A549 (cell line): ENCODE data around the gene ATP5MC3. TPM values are rescaled to one million over a fixed set of nuclear protein-coding genes. Genes with fewer than 3 reads are reported as not detected.
A peak's percentile ranks its signal among the peaks of the same experiment; 100 is the strongest.

Experiments used
- ATAC-seq, 2 experiments: fragments of 200-7000 bp in 1 of 2; fragments of >200 bp in 1 of 2; cut with Nextera tagmentation in 1 of 2; cut with Tn5 transposase in 1 of 2; 3 replicates each; pipeline versions ENCODE4 v1.8.0 to v1.9.1; 2018 to 2020; ENCODE audit warnings: mild to moderate bottlenecking in 1 of 2, moderate library complexity in 1 of 2
- CTCF ChIA-PET: fragments of 300-600 bp; sonication (Branson Sonifier 250); formaldehyde crosslinking; extraction: SDS; loops from one replicate; lab custom pipeline; 2021; ENCODE audit warnings: antibody characterized with exemption, inconsistent platforms; lab: Yijun Ruan, JAX
- POLR2A ChIA-PET: fragments of 350-600 bp; formaldehyde crosslinking; extraction: SDS; loops from one replicate; lab custom pipeline; 2021; ENCODE audit warnings: antibody characterized with exemption, inconsistent platforms; lab: Yijun Ruan, JAX
- DNase-seq, 2 experiments: peaks; one replicate each; pipeline versions ENCODE4 v3.0.0 to v3.0.0-alpha.2; 2011 to 2016; ENCODE audit warnings: low read depth in 1 of 2, low spot score in 1 of 2
- FAIRE-seq: peaks from 2 replicates; lab custom pipeline; 2011; peaks lifted over from hg19 to GRCh38; lab: Jason Lieb, UNC
- H3K27ac ChIP-seq, 2 experiments: fragments of >200 bp; sonication (Bioruptor Twin); formaldehyde crosslinking; 3 replicates each; pipeline ENCODE4 v1.5.1; 2016 to 2017
- H3K4me1 ChIP-seq: fragments of >200 bp; sonication (Bioruptor Twin); formaldehyde crosslinking; 3 replicates; pipeline ENCODE4 v1.6.1; 2016
- H3K4me2 ChIP-seq: fragments of >200 bp; sonication (Bioruptor Twin); formaldehyde crosslinking; 3 replicates; pipeline ENCODE4 v1.6.1; 2016
- H3K4me3 ChIP-seq: fragments of >200 bp; sonication (Bioruptor Twin); formaldehyde crosslinking; 3 replicates; pipeline ENCODE4 v1.5.1; 2016
- H3K9me3 ChIP-seq: fragments of >200 bp; sonication (Bioruptor Twin); formaldehyde crosslinking; 3 replicates; pipeline ENCODE4 v1.6.1; 2016
- ATOH8 ChIP-seq: fragments of 250-450 bp; sonication (Bioruptor Pico); IDR thresholded peaks from 2 replicates; pipeline ENCODE4 v1.5.0; 2020; ENCODE audit warnings: low read depth, mild to moderate bottlenecking, moderate library complexity
- CBX2 ChIP-seq: fragments of 200-600 bp; sonication (generic); IDR thresholded peaks from 2 replicates; pipeline ENCODE4 v1.6.1; 2016; ENCODE audit warnings: low read depth, mild to moderate bottlenecking, borderline replicate concordance
- CBX8 ChIP-seq: fragments of 200-600 bp; sonication (generic); IDR thresholded peaks from 2 replicates; pipeline ENCODE4 v1.6.1; 2016
- CHD2 ChIP-seq: fragments of 150-350 bp; IDR thresholded peaks from 2 replicates; pipeline ENCODE4 v1.6.1; 2014; ENCODE audit warnings: low read length; ENCODE audit not compliant: partially characterized antibody
- CTCF ChIP-seq: fragments of >200 bp; sonication (Bioruptor Twin); formaldehyde crosslinking; IDR thresholded peaks from 3 replicates; pipeline ENCODE4 v1.5.1; 2016
- EHF ChIP-seq: fragments of 250-450 bp; sonication (Bioruptor Pico); IDR thresholded peaks from 2 replicates; pipeline ENCODE4 v1.5.0; 2020; ENCODE audit warnings: mild to moderate bottlenecking
- FOSB ChIP-seq: fragments of 250-450 bp; sonication (Bioruptor Pico); IDR thresholded peaks from 2 replicates; pipeline ENCODE4 v1.5.0; 2020; ENCODE audit warnings: mild to moderate bottlenecking, moderate library complexity
- FOSL2 ChIP-seq, 2 experiments: fragments of 450-650 bp in 1 of 2; fragments of >200 bp in 1 of 2; sonication (Bioruptor Twin) in 1 of 2; formaldehyde crosslinking; IDR thresholded peaks; 2 replicates each; pipeline versions ENCODE4 v1.5.0 to v1.6.1; 2016 to 2020; ENCODE audit warnings: mild to moderate bottlenecking in 1 of 2, moderate library complexity in 1 of 2
- HMGXB4 ChIP-seq: fragments of 250-450 bp; sonication (Bioruptor Pico); IDR thresholded peaks from 2 replicates; pipeline ENCODE4 v1.5.0; 2021; ENCODE audit warnings: mild to moderate bottlenecking, moderate library complexity, borderline replicate concordance
- HOXA7 ChIP-seq: fragments of 250-450 bp; sonication (Bioruptor Pico); IDR thresholded peaks from 2 replicates; pipeline ENCODE4 v1.5.0; 2020; ENCODE audit warnings: mild to moderate bottlenecking, moderate library complexity
- JUNB ChIP-seq: fragments of >200 bp; sonication (Bioruptor Twin); formaldehyde crosslinking; IDR thresholded peaks from 2 replicates; pipeline ENCODE4 v1.6.1; 2016
- MAX ChIP-seq: IDR thresholded peaks from 2 replicates; pipeline ENCODE4 v1.6.1; 2012
- POLR2AphosphoS2 ChIP-seq: conservative IDR thresholded peaks from 2 replicates; pipeline ENCODE4 v1.6.1; 2012; ENCODE audit warnings: low read length, improper control_type of control experiment, inconsistent platforms
- RAD21 ChIP-seq, 2 experiments: fragments of >200 bp in 1 of 2; sonication (Bioruptor Twin) in 1 of 2; formaldehyde crosslinking in 1 of 2; IDR thresholded peaks in 1 of 2; conservative IDR thresholded peaks in 1 of 2; 2 replicates in 1 of 2; 3 replicates in 1 of 2; pipeline ENCODE4 v1.6.1; 2012 to 2018; ENCODE audit warnings: inconsistent platforms in 1 of 2
- RFX5 ChIP-seq: fragments of 450-650 bp; IDR thresholded peaks from 2 replicates; pipeline ENCODE4 v1.7.1; 2014; ENCODE audit warnings: antibody characterized with exemption, mild to moderate bottlenecking, moderate library complexity
- RNF2 ChIP-seq: fragments of 200-600 bp; sonication (generic); IDR thresholded peaks from 2 replicates; pipeline ENCODE4 v1.6.1; 2016; ENCODE audit warnings: low read depth, mild to moderate bottlenecking, antibody characterized with exemption, moderate library complexity, borderline replicate concordance
- SMC3 ChIP-seq: fragments of >200 bp; sonication (Bioruptor Twin); formaldehyde crosslinking; IDR thresholded peaks from 3 replicates; pipeline ENCODE4 v1.6.1; 2018; ENCODE audit warnings: inconsistent platforms
- ZC3H11A ChIP-seq: fragments of 450-650 bp; IDR thresholded peaks from 2 replicates; pipeline ENCODE4 v1.6.1; 2014; ENCODE audit warnings: antibody characterized with exemption, mild to moderate bottlenecking
- WGBS: methylation state at CpG from one replicate; pipeline ENCODE4 v1.1.6; 2017; ENCODE audit errors: missing lambda C conversion rate; 5-methylcytosine and 5-hydroxymethylcytosine counted together
- polyA plus RNA-seq, 4 experiments: library from polyadenylated mRNA; depleted of rRNA in 3 of 4; stranded (reverse); fragments of >200 nt; fragmentation: RNase III in 1 of 4; extraction: RNeasy Plus Mini Kit Qiagen cat#74134 plus additional on column Dnase treatment in 1 of 4; gene quantifications; 2 replicates in 3 of 4; 3 replicates in 1 of 4; pipeline ENCODE4 v1.2.3, GENCODE V29; 2011 to 2017

The ATP5MC3 gene
- polyA plus RNA-seq, 2 of the 4 experiments (the other 2 are of a cell fraction): 437 to 642 TPM

- Histone ChIP-seq H3K9me3 (no peaks in the 10 kb centered on the region), H3K4me3 (no peak overlapping the region), H3K4me1 (no peaks in the 10 kb centered on the region)
- ChIA-PET CTCF (interaction anchor here (0.6 to 3.8 kb wide), 14 partner anchors 9 to 893 kb away, joined by 3 to 23 read pairs (median 4); no protein-coding TSS in a partner anchor), POLR2A (no interaction called here)
- FAIRE-seq: no peak
- TF ChIP-seq RAD21 (conservative IDR thresholded peaks at IDR 0.05 in 1 of 2, IDR thresholded peaks at IDR 0.05 in 1 of 2) (peak; percentile 68 to 71), FOSB (CRISPR knock-in tag) (no peak), CTCF (peak; percentile 58), SMC3 (peak; percentile 63), MAX (0 out of 2 replicates have a peak, but pooled peaks have one; percentile 17), CHD2 (no peak), JUNB (no peak), CBX8 (no peak)
- TF ChIP-seq, all 56 proteins: peak for 4
- DNase-seq (peak; percentile 21 to 67), ATAC-seq (peak; percentile 99 to 100)
- Histone ChIP-seq H3K27ac (no peak overlapping the region), H3K4me2 (peak overlapping the region; percentile 40)
- WGBS: 18% methylated on average over 12 of the region's 12 CpGs
Measured at GRCh38 chr2:175203621-175204496, 22.3 kb upstream of the ATP5MC3 start.

- CTCF ChIA-PET: interaction anchor here (1.0 kb wide), 1 partner anchor 9 kb away, joined by 4 read pairs; no protein-coding TSS in a partner anchor
- POLR2A ChIA-PET: no interaction called here
Measured at GRCh38 chr2:175195012-175195411, 13.5 kb upstream of the ATP5MC3 start.

More at GRCh38 chr2:175195012-175195411, 13.5 kb upstream of the ATP5MC3 start:
- FAIRE-seq (no peak), DNase-seq (no peak), ATAC-seq (no peak)
- no peak overlapping the region for H3K4me3 ChIP-seq
- H3K4me2 ChIP-seq: no peak overlapping the region
- 0 out of 3 replicates have a peak, but pooled peaks cover 3% of the 10 kb centered on the region for H3K9me3 ChIP-seq
- H3K4me1 ChIP-seq: no peaks in the 10 kb centered on the region
- TF ChIP-seq CBX2 (no peak), POLR2AphosphoS2 (no peak), RNF2 (no peak), HMGXB4 (CRISPR knock-in tag) (no peak), FOSL2 (IDR thresholded peaks at IDR 0.05) (no peak), FOSL2 (CRISPR knock-in tag; IDR thresholded peaks at IDR 0.05) (no peak), ZC3H11A (no peak), EHF (CRISPR knock-in tag) (no peak), HOXA7 (CRISPR knock-in tag) (no peak), RFX5 (no peak), ATOH8 (CRISPR knock-in tag) (no peak)
- no peak overlapping the region for H3K27ac ChIP-seq
